Measurements from ENCODE around the gene RAD54L2. TPM values are rescaled to one million over a fixed set of nuclear protein-coding genes. Genes with fewer than 3 reads are reported as not detected.
A peak's percentile ranks its signal among the peaks of the same experiment; 100 is the strongest.

The RAD54L2 gene
- total and polyA plus RNA-seq, 2 of the 8 experiments (the other 6 are each of a cell fraction or from before 2014, with no cell fraction given): 8.2 to 35.2 TPM

GRCh38 chr3:51500632-51501131 lies 37.8 kb upstream of the RAD54L2 start:
- ChIA-PET POLR2A (ENCODE audit: partially characterized antibody) (interaction anchor here (0.6 to 3.3 kb wide), 20 partner anchors 8 to 742 kb away, joined by 3 to 21 read pairs (median 5); partner anchors contain the start of genes MANF, RAD54L2 and RBM15B), CTCF (ENCODE audit: partially characterized antibody) (interaction anchor here (0.6 to 10.2 kb wide), 27 partner anchors 12 to 248 kb away, joined by 3 to 137 read pairs (median 6); partner anchors contain the start of genes RAD54L2 and TEX264)
- Histone ChIP-seq H4K8ac (ENCODE audit: extremely low read depth, insufficient read depth, low read length) (peak overlapping the region; percentile 58), H2AFZ (ENCODE audit: low read length) (peak overlapping the region; percentile 72; the same call in 1 of the 2 replicates), H2BK12ac (ENCODE audit: low read depth, low read length) (no peak overlapping the region), H3K79me1 (ENCODE audit: low read depth, low read length) (no peaks in the 10 kb centered on the region), H3K23ac (ENCODE audit: insufficient read length) (no peak overlapping the region), H3K4ac (replicated peaks; ENCODE audit: insufficient read length, low read depth, low read length) (no peak overlapping the region), H4K5ac (ENCODE audit: insufficient read length, low read depth, low read length) (no peak overlapping the region), H3K23me2 (ENCODE audit: low read depth, low read length) (no peaks in the 10 kb centered on the region), H3K9me3 (ENCODE audit: insufficient read depth in 2 of 2, low read depth in 1 of 2, low read length in 1 of 2) (no peaks in the 10 kb centered on the region), H3K79me2 (ENCODE audit: control insufficient read depth in 1 of 2, insufficient read depth in 2 of 2, low read length in 2 of 2) (peaks cover 7 to 30% of the 10 kb centered on the region in 2 experiments), H3K36me3 (ENCODE audit: control insufficient read depth in 2 of 4, insufficient read depth in 4 of 4, low read length in 3 of 4) (peaks cover 0 to 2% (median 0%) of the 10 kb centered on the region in 4 experiments; a peak in 1 of 8 replicates), H3K9ac (replicated peaks in 1 of 4; ENCODE audit: extremely low read depth in 1 of 4, low read depth in 3 of 4, low read length in 3 of 4) (no peak overlapping the region; a peak in 2 of 7 replicates), H2BK5ac (ENCODE audit: low read depth, low read length) (no peak overlapping the region), H3K27ac (ENCODE audit: low read depth, low read length) (no peak overlapping the region), H3K4me1 (replicated peaks in 1 of 4; ENCODE audit: control insufficient read depth in 3 of 4, insufficient read depth in 4 of 4, low read length in 3 of 4) (no peaks in the 10 kb centered on the region), H4K20me1 (replicated peaks in 1 of 2; ENCODE audit: control insufficient read depth in 1 of 2, insufficient read depth in 2 of 2, low read length in 2 of 2) (peaks cover 0 to 3% of the 10 kb centered on the region in 2 experiments), H2BK120ac (replicated peaks; ENCODE audit: low read depth, low read length) (no peak overlapping the region), H2BK20ac (ENCODE audit: low read length) (no peak overlapping the region), H2AK5ac (ENCODE audit: low read depth, low read length) (no peak overlapping the region), H3K14ac (ENCODE audit: insufficient read length) (no peak overlapping the region), H4K91ac (replicated peaks; ENCODE audit: insufficient read length, low read length) (no peak overlapping the region), H3K4me2 (ENCODE audit: insufficient read depth in 1 of 2, low read depth in 2 of 2, low read length in 2 of 2) (peak overlapping the region; percentile 18 to 55; a peak in 3 of 4 replicates), H3K18ac (ENCODE audit: extremely low read depth, low read length) (no peak overlapping the region), H3K4me3 (ENCODE audit: extremely low read depth in 1 of 4, insufficient read depth in 2 of 4, low read depth in 3 of 4, low read length in 4 of 4) (peak overlapping the region in 3 of 4 experiments; percentile 9 to 80 (median 34); a peak in 5 of 8 replicates), H3K27me3 (replicated peaks in 1 of 4; ENCODE audit: control insufficient read depth in 3 of 4, extremely low read depth in 1 of 4, insufficient read depth in 3 of 4, low read length in 3 of 4) (0 out of 7 replicates have a peak, but pooled peaks cover 0 to 2% (median 0%) of the 10 kb centered on the region in 4 experiments), H3K56ac (replicated peaks; ENCODE audit: insufficient read length, low read depth, low read length) (no peak overlapping the region), H2BK15ac (ENCODE audit: low read length) (no peak overlapping the region)
- 91% methylated on average over 12 of the region's 14 CpGs; no CpG with 5 or more reads in 1 of the 2 experiments for WGBS, 2 experiments (ENCODE audit: extremely low coverage in 1 of 2, insufficient coverage in 1 of 2, insufficient read length in 1 of 2, insufficient replicate concordance in 2 of 2, low coverage in 1 of 2, low lambda C conversion rate in 2 of 2, missing lambda C conversion rate in 1 of 2)
- TF ChIP-seq TEAD4 (IDR thresholded peaks at IDR 0.05; ENCODE audit: low read depth, low read length) (no peak), KDM1A (IDR thresholded peaks at IDR 0.05; ENCODE audit: borderline replicate concordance, low read length) (0 out of 2 replicates have a peak, but pooled peaks have one; percentile 23)
- DNase-seq (ENCODE audit: low read depth in 1 of 2, low spot score in 2 of 2): no peak
- FAIRE-seq: no peak
